NB4 (cell line): ENCODE data around the gene LRRC32.
"Not testable (repeated sequence)": the region's sequence is repeated elsewhere in the genome, so short reads cannot be mapped to it uniquely, and the experiment has no call there.

Experiments
- CTCF ChIP-seq: IDR thresholded peaks from one replicate; pipeline ENCODE4 v1.5.1; 2012; ENCODE audit warnings: low read depth, low read length
- POLR2A ChIP-seq: IDR thresholded peaks from 2 replicates; pipeline ENCODE4 v1.6.1; 2011; ENCODE audit warnings: mild to moderate bottlenecking; ENCODE audit not compliant: insufficient read length; ENCODE audit errors: extremely low read depth

DNA sequence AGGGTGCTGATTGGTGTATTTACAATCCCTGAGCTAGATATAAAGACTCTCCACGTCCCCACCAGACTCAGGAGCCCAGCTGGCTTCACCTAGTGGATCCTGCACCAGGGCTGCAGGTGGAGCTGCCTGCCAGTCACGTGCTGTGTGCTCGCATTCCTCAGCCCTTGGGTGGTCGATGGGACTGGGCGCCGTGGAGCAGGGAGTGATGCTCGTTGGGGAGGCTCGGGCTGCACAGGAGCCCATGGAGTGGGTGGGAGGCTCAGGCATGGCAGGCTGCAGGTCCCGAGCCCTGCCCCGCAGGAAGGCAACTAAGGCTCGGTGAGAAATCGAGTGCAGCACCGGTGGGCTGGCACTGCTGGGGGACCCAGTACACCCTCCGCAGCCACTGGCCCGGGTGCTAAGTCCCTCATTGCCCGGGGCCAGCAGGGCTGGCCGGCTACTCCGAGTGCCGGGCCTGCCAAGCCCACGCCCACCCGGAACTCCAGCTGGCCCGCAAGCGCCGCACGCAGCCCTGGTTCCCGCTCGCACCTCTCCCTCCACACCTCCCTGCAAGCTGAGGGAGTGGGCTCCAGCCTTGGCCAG, 61.6 kb downstream of the LRRC32 start:
- not testable (repeated sequence) for TF ChIP-seq POLR2A, CTCF
